Loucy (cell line): ENCODE measurements around the gene BRINP3.
"Not testable (repeated sequence)": the region's sequence is repeated elsewhere in the genome, so short reads cannot be mapped to it uniquely, and the experiment has no call there.

Source experiments
- H2AFZ ChIP-seq: fragments of 200-600 bp; sonication (generic); 2 replicates; pipeline ENCODE4 v1.6.0; 2016; ENCODE audit warnings: antibody characterized with exemption, mild to moderate bottlenecking, low read length, moderate library complexity
- H3F3A ChIP-seq: fragments of 200-600 bp; 2 replicates; pipeline ENCODE4 v1.6.0; 2016; ENCODE audit warnings: antibody characterized with exemption, low read depth, mild to moderate bottlenecking
- H3K27me3 ChIP-seq: fragments of 200-600 bp; sonication (generic); 2 replicates; pipeline ENCODE4 v1.6.1; 2014; ENCODE audit warnings: low read length, mild to moderate bottlenecking; ENCODE audit not compliant: insufficient read depth, poor library complexity, severe bottlenecking
- H3K36me3 ChIP-seq: fragments of 200-600 bp; sonication (generic); 2 replicates; pipeline ENCODE4 v1.6.1; 2016; ENCODE audit warnings: low read length; ENCODE audit not compliant: insufficient read depth
- H3K4me1 ChIP-seq: fragments of 200-600 bp; sonication (generic); 2 replicates; pipeline ENCODE4 v1.5.1; 2014; ENCODE audit warnings: low read length, mild to moderate bottlenecking; ENCODE audit not compliant: insufficient read depth, poor library complexity, severe bottlenecking
- H3K4me2 ChIP-seq: fragments of 200-600 bp; sonication (generic); 2 replicates; pipeline ENCODE4 v1.6.0; 2014; ENCODE audit warnings: antibody characterized with exemption, low read length, low read depth, mild to moderate bottlenecking; ENCODE audit not compliant: poor library complexity, severe bottlenecking
- H3K4me3 ChIP-seq: fragments of 200-600 bp; sonication (generic); 2 replicates; pipeline ENCODE4 v1.5.1; 2014; ENCODE audit warnings: low read length, mild to moderate bottlenecking, mixed read lengths; ENCODE audit not compliant: poor library complexity, severe bottlenecking
- H3K79me2 ChIP-seq: fragments of 200-600 bp; sonication (generic); 2 replicates; pipeline ENCODE4 v1.6.1; 2014; ENCODE audit warnings: low read length; ENCODE audit not compliant: insufficient read depth
- H3K9ac ChIP-seq: fragments of 200-600 bp; sonication (generic); 2 replicates; pipeline ENCODE4 v1.6.0; 2014; ENCODE audit warnings: mild to moderate bottlenecking, low read depth, low read length, moderate library complexity; ENCODE audit not compliant: poor library complexity, severe bottlenecking
- H3K9me2 ChIP-seq: fragments of 200-600 bp; sonication (generic); replicated peaks from 2 replicates; pipeline ENCODE4 v1.6.1; 2016; ENCODE audit warnings: low read depth, low read length, mixed read lengths
- H3K9me3 ChIP-seq: fragments of 200-600 bp; sonication (generic); 2 replicates; pipeline ENCODE4 v1.6.1; 2014; ENCODE audit warnings: mild to moderate bottlenecking, antibody characterized with exemption, low read length, low read depth; ENCODE audit not compliant: insufficient read depth
- H4K20me1 ChIP-seq: fragments of 200-600 bp; sonication (generic); 2 replicates; pipeline ENCODE4 v1.6.0; 2014; ENCODE audit warnings: antibody characterized with exemption, low read length, mild to moderate bottlenecking; ENCODE audit not compliant: insufficient read depth, poor library complexity, severe bottlenecking
- EZH2phosphoT487 ChIP-seq: fragments of 200-600 bp; IDR thresholded peaks from 2 replicates; pipeline ENCODE4 v1.6.1; 2018; ENCODE audit warnings: antibody characterized with exemption, mild to moderate bottlenecking, moderate library complexity, borderline replicate concordance
- TF ChIP-seq, protein P1 (sequence below): fragments of 200-600 bp; sonication (generic); conservative IDR thresholded peaks from 2 replicates; pipeline ENCODE4 v1.5.1; 2014; ENCODE audit warnings: mild to moderate bottlenecking, antibody characterized with exemption, low read length

BRINP3 gene

DNA sequence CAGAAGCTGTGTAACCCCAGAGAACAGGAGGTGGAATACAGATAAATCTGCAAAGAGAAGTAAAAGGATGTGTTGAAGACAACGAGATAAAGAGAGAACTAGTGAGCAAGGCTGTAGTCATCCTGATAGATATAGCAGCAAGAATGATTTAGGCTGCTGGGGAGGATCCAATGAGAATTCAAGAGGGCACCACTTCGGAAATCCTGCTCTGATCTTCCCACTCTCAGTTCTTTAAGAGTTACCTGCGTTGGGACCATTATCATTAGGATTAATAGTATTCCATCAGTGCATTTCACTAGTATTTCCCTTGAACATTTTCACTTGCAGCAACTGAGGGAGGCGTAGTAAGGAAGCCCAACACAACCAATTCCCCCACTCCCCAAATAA lies at the start of gene BRINP3:
Gene BRINP3, minus strand, starts transcription at position 103 of the 387 bp plus-strand sequence.
- no peaks in the 10 kb centered on the region for H3K79me2 ChIP-seq

DNA sequence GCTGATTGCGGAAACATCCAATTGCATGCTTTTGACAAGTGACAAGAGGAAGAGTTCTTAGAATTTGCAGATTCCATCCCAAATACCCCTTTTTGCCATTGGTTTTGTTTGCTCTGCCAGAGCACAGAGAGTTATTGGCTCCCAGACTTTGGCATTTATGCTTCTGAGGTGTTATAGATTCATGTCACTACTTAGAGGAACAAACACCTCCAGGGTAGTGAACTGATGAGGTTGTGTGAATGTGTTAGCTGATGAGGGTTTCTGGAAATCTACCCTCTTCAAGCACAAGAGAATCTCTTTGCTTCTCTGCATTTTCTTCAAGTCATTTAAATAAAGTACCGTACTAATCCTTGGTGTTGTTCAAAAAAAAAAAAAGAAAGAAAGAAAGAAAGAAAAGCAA lies 33.9 kb upstream of the BRINP3 start:
- Histone ChIP-seq H4K20me1 (no peaks in the 10 kb centered on the region), H3K4me2 (no peak overlapping the region), H3K36me3 (no peaks in the 10 kb centered on the region), H3F3A (no peaks in the 10 kb centered on the region), H2AFZ (no peak overlapping the region), H3K79me2 (no peaks in the 10 kb centered on the region), H3K4me3 (no peak overlapping the region), H3K9me3 (no peaks in the 10 kb centered on the region), H3K9ac (no peak overlapping the region), H3K9me2 (no peaks in the 10 kb centered on the region), H3K4me1 (no peaks in the 10 kb centered on the region), H3K27me3 (no peaks in the 10 kb centered on the region)
- TF ChIP-seq EZH2phosphoT487: no peak
- TF ChIP-seq, protein P1, sequence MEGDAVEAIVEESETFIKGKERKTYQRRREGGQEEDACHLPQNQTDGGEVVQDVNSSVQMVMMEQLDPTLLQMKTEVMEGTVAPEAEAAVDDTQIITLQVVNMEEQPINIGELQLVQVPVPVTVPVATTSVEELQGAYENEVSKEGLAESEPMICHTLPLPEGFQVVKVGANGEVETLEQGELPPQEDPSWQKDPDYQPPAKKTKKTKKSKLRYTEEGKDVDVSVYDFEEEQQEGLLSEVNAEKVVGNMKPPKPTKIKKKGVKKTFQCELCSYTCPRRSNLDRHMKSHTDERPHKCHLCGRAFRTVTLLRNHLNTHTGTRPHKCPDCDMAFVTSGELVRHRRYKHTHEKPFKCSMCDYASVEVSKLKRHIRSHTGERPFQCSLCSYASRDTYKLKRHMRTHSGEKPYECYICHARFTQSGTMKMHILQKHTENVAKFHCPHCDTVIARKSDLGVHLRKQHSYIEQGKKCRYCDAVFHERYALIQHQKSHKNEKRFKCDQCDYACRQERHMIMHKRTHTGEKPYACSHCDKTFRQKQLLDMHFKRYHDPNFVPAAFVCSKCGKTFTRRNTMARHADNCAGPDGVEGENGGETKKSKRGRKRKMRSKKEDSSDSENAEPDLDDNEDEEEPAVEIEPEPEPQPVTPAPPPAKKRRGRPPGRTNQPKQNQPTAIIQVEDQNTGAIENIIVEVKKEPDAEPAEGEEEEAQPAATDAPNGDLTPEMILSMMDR: no peak

More for the DNA sequence above, at the start of gene BRINP3:
- Histone ChIP-seq H4K20me1 (no peaks in the 10 kb centered on the region), H3K27me3 (no peaks in the 10 kb centered on the region), H3K9me3 (no peaks in the 10 kb centered on the region), H3K4me3 (no peak within 1 kb of the TSS), H3K9ac (no peak within 1 kb of the TSS), H3F3A (no peaks in the 10 kb centered on the region), H3K4me2 (no peak within 1 kb of the TSS), H2AFZ (no peak within 1 kb of the TSS), H3K9me2 (no peaks in the 10 kb centered on the region), H3K36me3 (no peaks in the 10 kb centered on the region), H3K4me1 (no peaks in the 10 kb centered on the region)
- TF ChIP-seq, protein P1: no peak
- no peak for TF ChIP-seq EZH2phosphoT487

DNA sequence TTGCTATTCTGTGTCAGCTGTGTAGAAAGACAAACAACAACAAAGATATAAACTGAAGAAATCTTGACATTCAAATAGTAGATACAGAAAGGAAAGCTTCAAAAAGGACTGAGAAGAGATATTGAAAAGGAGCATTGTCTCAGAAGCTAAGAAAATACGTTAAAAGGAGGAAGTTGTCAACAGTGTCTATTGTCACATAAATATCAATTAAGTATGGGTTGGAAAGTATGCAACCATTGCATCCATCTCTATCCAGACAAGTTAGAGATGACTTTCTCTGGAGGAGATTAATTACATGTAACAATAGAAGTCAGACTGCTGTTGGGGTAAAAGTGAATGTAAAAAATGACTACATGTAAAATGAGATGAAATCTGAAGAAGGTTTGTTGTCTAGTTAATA lies 29.7 kb upstream of the BRINP3 start:
- TF ChIP-seq, protein P1: no peak
- TF ChIP-seq EZH2phosphoT487: no peak

DNA sequence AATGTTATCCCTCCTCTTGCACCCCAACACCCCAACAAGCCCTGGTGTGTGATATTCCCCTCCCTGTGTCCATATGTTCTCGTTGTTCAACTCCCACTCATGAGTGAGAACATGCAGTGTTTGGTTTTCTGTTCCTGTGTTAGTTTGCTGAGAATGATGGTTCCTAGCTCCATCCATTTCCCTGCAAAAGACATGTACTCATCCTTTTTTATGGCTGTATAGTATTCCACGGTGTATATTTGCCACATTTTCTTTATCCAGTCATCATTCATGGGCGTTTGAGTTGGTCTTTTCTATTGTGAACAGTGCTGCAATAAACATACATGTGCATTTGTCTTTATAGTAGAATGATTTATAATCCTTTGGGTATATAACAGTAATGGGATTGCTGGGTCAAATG lies 26.9 kb upstream of the BRINP3 start:
- not testable (repeated sequence) for H3K27me3 ChIP-seq, H3K4me2 ChIP-seq, H3K9me3 ChIP-seq, H3F3A ChIP-seq, H3K4me1 ChIP-seq, H4K20me1 ChIP-seq, H3K36me3 ChIP-seq, H3K9me2 ChIP-seq, H3K79me2 ChIP-seq, H3K9ac ChIP-seq, H2AFZ ChIP-seq, H3K4me3 ChIP-seq

More for the DNA sequence above, 29.7 kb upstream of the BRINP3 start:
- Histone ChIP-seq H4K20me1 (no peaks in the 10 kb centered on the region), H3K9me3 (no peaks in the 10 kb centered on the region), H3K27me3 (no peaks in the 10 kb centered on the region), H3K9ac (no peak overlapping the region), H3K79me2 (no peaks in the 10 kb centered on the region), H3K4me1 (no peaks in the 10 kb centered on the region), H3K4me2 (no peak overlapping the region), H3K4me3 (no peak overlapping the region), H3F3A (no peaks in the 10 kb centered on the region), H2AFZ (no peak overlapping the region), H3K36me3 (no peaks in the 10 kb centered on the region), H3K9me2 (no peaks in the 10 kb centered on the region)
